ENCODE results near the gene ADAMTS17.

DNA sequence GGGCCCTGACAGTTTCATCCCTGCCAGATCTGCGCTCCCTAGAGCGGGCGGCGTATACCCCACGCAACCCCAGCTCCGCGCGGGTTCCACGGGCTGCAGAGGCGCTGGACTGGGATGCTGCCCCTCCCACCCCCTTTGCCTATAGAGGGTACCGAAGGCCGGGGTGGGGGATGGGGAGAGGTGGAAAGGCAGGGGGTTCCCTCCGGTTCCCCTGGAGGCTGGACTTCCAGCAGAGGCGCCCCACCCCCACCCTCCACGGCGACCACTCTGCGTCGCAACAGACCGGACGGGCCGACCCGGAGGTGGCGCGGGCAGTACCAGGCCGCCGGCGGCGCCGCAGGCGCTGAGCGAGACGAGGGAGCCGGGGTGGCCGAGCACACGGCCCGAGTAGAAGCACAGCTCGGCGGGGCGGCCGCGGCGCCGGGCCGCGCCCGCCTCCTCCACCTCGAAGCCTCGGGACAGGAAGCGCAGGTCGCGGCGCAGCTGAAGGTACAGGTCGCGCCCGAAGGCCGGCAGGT is 995 bp downstream of the ADAMTS17 start:
- TF ChIP-seq, protein P1, sequence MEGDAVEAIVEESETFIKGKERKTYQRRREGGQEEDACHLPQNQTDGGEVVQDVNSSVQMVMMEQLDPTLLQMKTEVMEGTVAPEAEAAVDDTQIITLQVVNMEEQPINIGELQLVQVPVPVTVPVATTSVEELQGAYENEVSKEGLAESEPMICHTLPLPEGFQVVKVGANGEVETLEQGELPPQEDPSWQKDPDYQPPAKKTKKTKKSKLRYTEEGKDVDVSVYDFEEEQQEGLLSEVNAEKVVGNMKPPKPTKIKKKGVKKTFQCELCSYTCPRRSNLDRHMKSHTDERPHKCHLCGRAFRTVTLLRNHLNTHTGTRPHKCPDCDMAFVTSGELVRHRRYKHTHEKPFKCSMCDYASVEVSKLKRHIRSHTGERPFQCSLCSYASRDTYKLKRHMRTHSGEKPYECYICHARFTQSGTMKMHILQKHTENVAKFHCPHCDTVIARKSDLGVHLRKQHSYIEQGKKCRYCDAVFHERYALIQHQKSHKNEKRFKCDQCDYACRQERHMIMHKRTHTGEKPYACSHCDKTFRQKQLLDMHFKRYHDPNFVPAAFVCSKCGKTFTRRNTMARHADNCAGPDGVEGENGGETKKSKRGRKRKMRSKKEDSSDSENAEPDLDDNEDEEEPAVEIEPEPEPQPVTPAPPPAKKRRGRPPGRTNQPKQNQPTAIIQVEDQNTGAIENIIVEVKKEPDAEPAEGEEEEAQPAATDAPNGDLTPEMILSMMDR (conservative IDR thresholded peaks at IDR 0.05), result no peak
- no peak for TF ChIP-seq ZFX (IDR thresholded peaks at IDR 0.05)
